GM21717 (cell line): Measurements from ENCODE around the gene TBC1D14.

Experiments used
- ATAC-seq: cut with Tn5 transposase; IDR thresholded peaks from one replicate; pipeline ENCODE4 v1.9.1; 2021; ENCODE audit warnings: mild to moderate bottlenecking, moderate library complexity; ENCODE audit not compliant: unreplicated experiment

TBC1D14 gene

GRCh38 chr4:7052923-7053715, 143.5 kb downstream of the TBC1D14 start:
- ATAC-seq, result no peak

- ATAC-seq, result no peak
Observed at GRCh38 chr4:7054106-7054880, 144.7 kb downstream of the TBC1D14 start.

DNA sequence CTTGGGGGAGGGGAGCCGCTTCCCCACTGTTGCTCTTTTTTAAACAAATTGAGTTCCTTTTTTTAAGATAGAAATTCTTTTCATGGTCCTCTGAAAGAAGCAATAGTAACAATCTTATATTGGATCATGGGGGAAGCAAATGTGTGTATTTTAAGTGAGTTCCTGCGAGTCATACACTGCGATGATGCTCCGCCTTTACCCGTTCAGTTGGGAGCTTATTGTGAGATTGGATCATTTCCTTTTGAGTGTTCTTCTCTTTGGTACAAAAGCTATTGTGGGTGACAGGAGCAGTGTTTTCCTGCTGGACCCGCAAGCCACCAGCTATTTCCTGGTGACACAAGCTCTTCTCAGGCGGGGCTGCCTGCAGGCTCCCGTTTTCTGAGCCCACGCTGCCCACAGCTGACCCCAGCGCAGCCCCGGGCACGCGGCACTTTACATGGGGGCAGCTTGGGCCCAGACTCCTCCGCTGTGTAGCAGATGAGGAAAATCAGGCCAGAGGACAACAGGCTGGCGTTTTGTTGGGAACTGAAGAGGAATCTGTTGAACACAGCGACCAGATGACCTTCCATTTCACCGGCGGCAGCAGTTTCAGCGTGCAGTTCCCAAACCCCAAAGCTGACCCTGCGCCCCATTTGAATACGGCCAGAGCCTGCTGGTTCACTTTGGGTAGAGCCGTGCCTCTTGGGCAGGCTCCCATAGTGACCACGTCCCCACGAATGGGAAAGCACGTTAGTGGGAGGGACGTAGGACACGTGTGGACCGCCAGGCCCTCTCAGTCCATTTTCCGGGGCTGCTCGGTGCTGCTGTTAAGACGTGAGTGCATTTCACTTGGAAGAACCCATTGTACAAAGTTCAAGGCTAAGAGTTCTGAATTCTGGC, 145.7 kb downstream of the TBC1D14 start:
- no peak for ATAC-seq

DNA sequence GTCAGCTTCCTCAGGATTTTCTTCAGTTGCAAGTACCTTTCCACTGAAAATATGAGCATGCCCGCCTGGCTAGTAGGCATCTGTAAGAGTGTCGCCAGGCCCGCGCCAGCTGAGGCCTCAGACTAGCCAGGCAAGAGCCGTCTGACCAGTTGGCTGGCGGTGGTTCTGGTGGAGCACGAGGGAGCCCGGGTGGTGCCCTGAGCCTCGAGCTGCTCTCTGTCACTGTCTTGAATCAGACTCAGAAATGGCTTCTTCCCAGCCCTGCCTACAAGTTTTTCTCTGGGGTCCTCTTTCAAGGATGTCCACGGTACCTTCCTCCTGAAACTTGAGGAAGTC, 146.3 kb downstream of the TBC1D14 start:
- no peak for ATAC-seq

DNA sequence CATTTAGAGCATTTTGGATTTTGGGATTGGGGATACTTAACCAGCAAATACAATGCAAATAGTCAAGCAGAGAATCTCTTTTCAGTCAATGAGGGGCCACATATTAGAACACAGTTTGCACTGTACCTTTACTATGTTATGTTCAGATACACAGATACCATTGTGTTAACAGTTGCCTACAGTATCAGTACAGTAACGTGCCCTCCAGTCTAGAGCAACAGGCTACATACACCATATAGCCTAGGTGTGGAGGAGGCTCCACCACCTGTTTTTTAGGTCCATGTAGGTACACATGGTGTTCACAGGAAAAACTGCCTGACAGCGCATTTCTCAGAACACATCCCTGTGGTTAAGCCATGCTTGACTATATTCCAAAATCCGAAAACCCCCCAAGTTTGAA, 149.2 kb downstream of the TBC1D14 start:
- no peak for ATAC-seq

DNA sequence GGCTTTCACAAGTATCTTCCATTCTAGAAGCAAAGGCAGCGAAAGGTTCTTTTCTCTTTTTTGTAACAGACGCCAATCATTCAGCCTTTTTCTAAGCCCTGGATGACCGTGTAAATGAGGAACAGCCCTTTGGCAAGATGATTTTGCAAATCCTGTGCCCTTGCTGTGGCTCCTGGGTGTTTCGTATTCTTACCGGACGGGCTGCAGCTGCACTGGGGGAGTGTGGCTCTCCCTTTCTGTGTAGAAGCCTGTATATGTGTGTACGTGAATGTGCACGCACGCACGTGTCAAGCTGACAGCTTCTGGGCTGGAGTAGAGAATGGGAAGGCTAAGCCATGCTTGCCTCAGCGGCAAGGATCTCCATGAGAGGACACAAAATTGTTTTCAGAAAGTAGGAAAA, 150.0 kb downstream of the TBC1D14 start:
- ATAC-seq, result no peak

- no peak for ATAC-seq
Observed at GRCh38 chr4:7060346-7061150, 150.9 kb downstream of the TBC1D14 start.

GRCh38 chr4:7061815-7062214, 152.2 kb downstream of the TBC1D14 start:
- ATAC-seq, result no peak

DNA sequence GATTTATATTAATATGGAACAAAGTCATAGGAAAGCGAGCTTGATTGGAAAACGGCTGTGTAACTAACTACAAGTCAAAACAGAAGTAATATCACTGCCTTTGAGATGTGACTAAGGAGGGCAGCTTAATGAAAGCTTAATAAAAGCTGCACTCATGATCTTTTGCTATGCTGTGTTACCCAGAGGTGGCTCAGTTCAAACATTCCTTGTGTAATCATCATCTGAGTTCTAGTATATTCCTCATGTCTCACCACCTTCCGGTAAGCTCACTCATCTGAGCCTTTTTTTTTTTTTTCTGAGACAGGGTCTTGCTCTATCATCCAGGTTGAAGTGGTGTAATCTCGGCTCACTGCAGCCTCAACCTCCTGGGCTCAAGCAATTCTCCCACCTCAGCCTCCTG, 153.2 kb downstream of the TBC1D14 start:
- no peak for ATAC-seq

DNA sequence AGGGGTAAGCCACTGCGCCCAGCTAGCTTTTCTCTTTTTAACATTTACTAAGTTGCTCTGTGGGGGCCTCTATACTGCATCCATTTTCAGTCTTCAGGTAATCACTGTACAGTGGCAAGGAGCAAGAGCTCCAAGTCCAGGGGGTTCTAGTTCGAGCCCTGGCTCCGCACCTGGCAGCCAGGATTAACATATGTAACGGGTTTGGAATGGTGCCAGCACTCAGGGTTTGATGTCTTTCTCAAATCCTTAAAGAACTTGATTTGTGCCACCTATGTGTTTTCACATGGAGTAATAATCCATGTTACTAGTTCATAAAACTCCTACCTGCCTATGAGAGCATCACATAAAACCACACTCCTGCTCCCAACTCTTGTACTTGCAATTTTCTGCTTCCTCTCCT, 153.7 kb downstream of the TBC1D14 start:
- no peak for ATAC-seq

DNA sequence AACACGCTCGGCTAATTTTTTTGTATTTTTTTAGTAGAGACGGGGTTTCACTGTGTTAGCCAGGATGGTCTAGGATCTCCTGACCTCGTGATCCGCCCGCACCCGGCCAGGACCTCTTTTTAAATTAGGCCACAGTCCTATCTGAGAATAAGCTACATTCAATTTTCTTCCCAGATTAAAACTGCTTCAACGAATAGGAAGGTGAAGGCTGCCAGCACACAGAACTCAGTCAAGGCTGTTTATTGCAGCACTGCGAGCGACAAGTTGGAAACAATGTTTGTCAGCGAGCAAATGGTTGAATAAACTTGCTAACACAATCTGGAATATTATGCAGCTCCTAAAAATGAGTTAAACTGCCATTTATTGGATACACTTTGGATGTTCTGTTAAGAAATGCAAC, 156.4 kb downstream of the TBC1D14 start:
- ATAC-seq, result no peak

- no peak for ATAC-seq
Observed at GRCh38 chr4:7066493-7066892, 156.9 kb downstream of the TBC1D14 start.

GRCh38 chr4:7067126-7067451, 157.5 kb downstream of the TBC1D14 start:
- ATAC-seq, result no peak

DNA sequence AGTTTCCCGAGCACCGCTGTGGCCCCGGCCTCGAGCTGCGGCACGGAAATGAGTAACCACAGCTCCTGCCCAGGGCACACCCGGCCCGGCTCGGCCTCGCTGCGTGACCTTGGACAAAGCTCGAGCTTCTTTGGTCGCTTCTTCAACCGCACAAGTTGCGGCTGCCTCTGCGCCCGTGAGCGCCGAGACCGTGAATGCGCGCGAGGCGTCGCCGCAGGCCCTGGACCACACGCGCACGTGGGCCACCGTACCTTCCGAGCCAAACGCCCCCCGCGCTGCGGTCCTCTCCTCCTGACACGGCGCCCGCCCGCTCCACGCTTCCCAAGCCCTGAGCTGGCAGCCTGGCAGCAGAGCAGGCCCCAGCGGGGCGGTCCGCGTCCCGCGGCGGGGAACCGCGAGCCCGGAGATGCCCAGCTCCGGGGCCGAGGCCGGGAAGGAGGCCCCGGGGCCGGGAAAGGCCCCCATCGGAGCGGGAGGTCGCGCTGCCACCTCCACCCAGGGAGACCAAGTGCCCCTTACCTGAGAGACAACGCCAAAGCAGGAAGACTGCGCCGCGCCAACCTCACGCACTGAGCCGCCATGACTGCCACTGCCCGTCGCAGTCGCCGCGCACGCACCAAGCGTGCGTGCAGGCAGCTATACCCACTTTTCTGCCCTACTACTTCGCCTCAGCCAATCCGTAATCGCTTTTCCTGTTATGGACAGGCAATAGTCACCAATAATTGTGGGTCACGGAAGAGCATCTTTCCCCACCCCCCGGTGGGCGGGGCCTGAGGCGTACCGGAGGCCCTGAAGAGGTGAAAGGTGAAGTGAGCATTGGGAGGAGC, 158.0 kb downstream of the TBC1D14 start, which contains the start of gene GRPEL1:
Gene GRPEL1, minus strand, starts transcription at position 613 of the 827 bp plus-strand sequence. Its CDS starts 32 bp downstream, at position 581.
- ATAC-seq, result peak; percentile 93

- peak; percentile 20 for ATAC-seq
Observed at GRCh38 chr4:7068279-7068842, 158.7 kb downstream of the TBC1D14 start.

DNA sequence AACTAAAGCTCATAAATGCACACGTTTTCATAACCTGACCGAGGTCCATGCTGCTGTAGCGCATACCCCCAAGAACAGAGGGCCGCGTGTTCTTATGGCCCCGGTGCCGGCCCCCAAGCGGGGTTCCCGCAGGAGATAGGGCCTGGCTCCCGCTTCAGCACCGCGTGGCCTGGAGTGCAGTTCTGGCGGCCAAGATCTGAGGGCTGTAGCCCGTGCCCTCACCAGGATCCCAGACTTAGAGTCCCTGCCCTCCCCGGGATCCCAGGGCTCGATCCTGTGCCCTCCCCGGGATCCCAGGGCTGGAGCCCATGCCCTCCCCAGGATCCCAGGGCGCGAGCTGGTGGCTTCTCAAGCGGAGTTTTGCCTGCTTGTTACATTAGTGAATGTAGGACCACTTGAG, 159.3 kb downstream of the TBC1D14 start:
- no peak for ATAC-seq

- ATAC-seq, result peak; percentile 39
Observed at GRCh38 chr4:7070729-7071511, 161.3 kb downstream of the TBC1D14 start.

GRCh38 chr4:7073059-7073458, 163.4 kb downstream of the TBC1D14 start:
- no peak for ATAC-seq
